ENCODE results near the gene MS4A7.

DNA sequence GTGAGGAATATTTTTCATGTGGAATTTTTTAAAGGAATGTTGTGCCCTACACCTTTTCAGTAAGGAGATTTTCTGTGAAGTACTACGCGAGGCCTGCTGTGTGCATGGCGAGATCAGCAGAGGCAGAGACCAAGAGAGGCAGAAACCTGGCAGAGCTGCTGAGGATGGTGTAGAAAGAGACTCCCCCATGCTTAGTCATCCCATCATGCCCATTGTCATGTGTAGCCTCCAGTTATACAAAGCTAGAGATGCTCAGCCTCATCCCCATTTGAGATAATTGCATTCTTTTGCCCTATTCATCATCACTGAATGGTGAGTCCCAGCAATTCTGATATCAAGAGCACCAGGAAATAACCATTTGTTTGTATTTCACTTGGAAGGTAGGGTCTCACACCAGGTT is 3.0 kb upstream of the MS4A7 start:
- TF ChIP-seq EP300 (IDR thresholded peaks at IDR 0.05) (no peak), POLR2A (IDR thresholded peaks at IDR 0.05) (no peak)
- TF ChIP-seq, protein P1, sequence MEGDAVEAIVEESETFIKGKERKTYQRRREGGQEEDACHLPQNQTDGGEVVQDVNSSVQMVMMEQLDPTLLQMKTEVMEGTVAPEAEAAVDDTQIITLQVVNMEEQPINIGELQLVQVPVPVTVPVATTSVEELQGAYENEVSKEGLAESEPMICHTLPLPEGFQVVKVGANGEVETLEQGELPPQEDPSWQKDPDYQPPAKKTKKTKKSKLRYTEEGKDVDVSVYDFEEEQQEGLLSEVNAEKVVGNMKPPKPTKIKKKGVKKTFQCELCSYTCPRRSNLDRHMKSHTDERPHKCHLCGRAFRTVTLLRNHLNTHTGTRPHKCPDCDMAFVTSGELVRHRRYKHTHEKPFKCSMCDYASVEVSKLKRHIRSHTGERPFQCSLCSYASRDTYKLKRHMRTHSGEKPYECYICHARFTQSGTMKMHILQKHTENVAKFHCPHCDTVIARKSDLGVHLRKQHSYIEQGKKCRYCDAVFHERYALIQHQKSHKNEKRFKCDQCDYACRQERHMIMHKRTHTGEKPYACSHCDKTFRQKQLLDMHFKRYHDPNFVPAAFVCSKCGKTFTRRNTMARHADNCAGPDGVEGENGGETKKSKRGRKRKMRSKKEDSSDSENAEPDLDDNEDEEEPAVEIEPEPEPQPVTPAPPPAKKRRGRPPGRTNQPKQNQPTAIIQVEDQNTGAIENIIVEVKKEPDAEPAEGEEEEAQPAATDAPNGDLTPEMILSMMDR (IDR thresholded peaks at IDR 0.05) = no peak

All from sigmoid colon (tissue), 4 donors.